Smooth muscle cell (in vitro differentiated cells): Measurements from ENCODE around the gene CNGA3. TPM values are rescaled to one million over a fixed set of nuclear protein-coding genes. Genes with fewer than 3 reads are reported as not detected.

Experiments
- DNase-seq: peaks from one replicate; lab custom pipeline; 2025; ENCODE audit not compliant: unreplicated experiment; lab: John Stamatoyannopoulos, UW
- H2AFZ ChIP-seq: fragments of 200-600 bp; sonication (generic); 2 replicates; pipeline ENCODE4 v1.6.0; 2016; ENCODE audit warnings: antibody characterized with exemption, low read depth, mild to moderate bottlenecking
- H3F3A ChIP-seq: fragments of 200-600 bp; sonication (generic); 2 replicates; pipeline ENCODE4 v1.6.0; 2017; ENCODE audit warnings: antibody characterized with exemption, low read depth
- H3K27ac ChIP-seq: fragments of 200-600 bp; sonication (generic); 2 replicates; pipeline ENCODE4 v1.5.1; 2016; ENCODE audit warnings: low read depth, mild to moderate bottlenecking
- H3K27me3 ChIP-seq: fragments of 200-600 bp; sonication (generic); 2 replicates; pipeline ENCODE4 v1.6.1; 2016; ENCODE audit warnings: low read depth, mild to moderate bottlenecking
- H3K36me3 ChIP-seq: fragments of 200-600 bp; sonication (generic); 2 replicates; pipeline ENCODE4 v1.5.1; 2016; ENCODE audit warnings: low read depth
- H3K4me1 ChIP-seq: fragments of 200-600 bp; sonication (generic); 2 replicates; pipeline ENCODE4 v1.5.1; 2016; ENCODE audit warnings: low read depth
- H3K4me2 ChIP-seq: fragments of 200-600 bp; sonication (generic); 2 replicates; pipeline ENCODE4 v1.6.0; 2016; ENCODE audit warnings: mild to moderate bottlenecking
- H3K4me3 ChIP-seq: fragments of 200-600 bp; sonication (generic); 2 replicates; pipeline ENCODE4 v1.5.1; 2016; ENCODE audit warnings: mild to moderate bottlenecking
- H3K79me2 ChIP-seq: fragments of 200-600 bp; sonication (generic); 2 replicates; pipeline ENCODE4 v1.6.0; 2016; ENCODE audit warnings: low read depth, mild to moderate bottlenecking
- H3K9ac ChIP-seq: fragments of 200-600 bp; sonication (generic); 2 replicates; pipeline ENCODE4 v1.6.0; 2016; ENCODE audit warnings: low read depth
- H3K9me3 ChIP-seq: fragments of 200-600 bp; sonication (generic); replicated peaks from 2 replicates; pipeline ENCODE4 v1.5.1; 2016; ENCODE audit warnings: low read depth
- H4K20me1 ChIP-seq: fragments of 200-600 bp; sonication (generic); 2 replicates; pipeline ENCODE4 v1.6.0; 2016; ENCODE audit warnings: low read depth
- WGBS: methylation state at CpG from one replicate; pipeline ENCODE4 v1.1.7; 2016; ENCODE audit warnings: low lambda C conversion rate; 5-methylcytosine and 5-hydroxymethylcytosine counted together
- polyA plus RNA-seq: library from polyadenylated mRNA; unstranded; fragments of >200 nt; fragmentation: Nextera tagmentation; extraction: Ambion mirVana; gene quantifications from 2 replicates; pipeline ENCODE4 v1.2.1, GENCODE V29; 2016
- total RNA-seq: library from RNA; depleted of rRNA; stranded (reverse); fragments of >200 nt; gene quantifications from 2 replicates; pipeline ENCODE4 v1.2.3, GENCODE V29; 2014
- TF ChIP-seq, protein P1 (sequence below): fragments of 200-600 bp; sonication (generic); IDR thresholded peaks from 2 replicates; pipeline ENCODE4 v1.5.1; 2017; ENCODE audit warnings: borderline replicate concordance, mild to moderate bottlenecking, antibody characterized with exemption; ENCODE audit not compliant: insufficient read depth, poor library complexity, severe bottlenecking

The CNGA3 gene
- total and polyA plus RNA-seq, 2 experiments from 2014 or later = not detected

GRCh38 chr2:98394595-98395153 lies 48.4 kb downstream of the CNGA3 start:
- Histone ChIP-seq H2AFZ (no peak overlapping the region), H3K9me3 (no peaks in the 10 kb centered on the region), H3K79me2 (no peaks in the 10 kb centered on the region), H3K4me3 (no peak overlapping the region), H3K9ac (no peak overlapping the region), H3K4me1 (no peaks in the 10 kb centered on the region), H3K27ac (no peak overlapping the region), H3K36me3 (no peaks in the 10 kb centered on the region), H4K20me1 (no peaks in the 10 kb centered on the region), H3K4me2 (no peak overlapping the region), H3F3A (no peaks in the 10 kb centered on the region), H3K27me3 (peaks cover 6% of the 10 kb centered on the region)
- WGBS = 47% methylated on average over 3 of the region's 3 CpGs
- TF ChIP-seq, protein P1, sequence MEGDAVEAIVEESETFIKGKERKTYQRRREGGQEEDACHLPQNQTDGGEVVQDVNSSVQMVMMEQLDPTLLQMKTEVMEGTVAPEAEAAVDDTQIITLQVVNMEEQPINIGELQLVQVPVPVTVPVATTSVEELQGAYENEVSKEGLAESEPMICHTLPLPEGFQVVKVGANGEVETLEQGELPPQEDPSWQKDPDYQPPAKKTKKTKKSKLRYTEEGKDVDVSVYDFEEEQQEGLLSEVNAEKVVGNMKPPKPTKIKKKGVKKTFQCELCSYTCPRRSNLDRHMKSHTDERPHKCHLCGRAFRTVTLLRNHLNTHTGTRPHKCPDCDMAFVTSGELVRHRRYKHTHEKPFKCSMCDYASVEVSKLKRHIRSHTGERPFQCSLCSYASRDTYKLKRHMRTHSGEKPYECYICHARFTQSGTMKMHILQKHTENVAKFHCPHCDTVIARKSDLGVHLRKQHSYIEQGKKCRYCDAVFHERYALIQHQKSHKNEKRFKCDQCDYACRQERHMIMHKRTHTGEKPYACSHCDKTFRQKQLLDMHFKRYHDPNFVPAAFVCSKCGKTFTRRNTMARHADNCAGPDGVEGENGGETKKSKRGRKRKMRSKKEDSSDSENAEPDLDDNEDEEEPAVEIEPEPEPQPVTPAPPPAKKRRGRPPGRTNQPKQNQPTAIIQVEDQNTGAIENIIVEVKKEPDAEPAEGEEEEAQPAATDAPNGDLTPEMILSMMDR = no peak
- DNase-seq = no peak

- no peaks in the 10 kb centered on the region for H3K79me2 ChIP-seq
- peaks cover 14% of the 10 kb centered on the region for H3K27me3 ChIP-seq
- no peak overlapping the region for H3K4me3 ChIP-seq
- no peaks in the 10 kb centered on the region for H4K20me1 ChIP-seq
- H3F3A ChIP-seq = no peaks in the 10 kb centered on the region
- no peak overlapping the region for H3K27ac ChIP-seq
- no peak overlapping the region for H3K4me2 ChIP-seq
- TF ChIP-seq, protein P1 = no peak
- no peak for DNase-seq
- no peaks in the 10 kb centered on the region for H3K36me3 ChIP-seq
- no peaks in the 10 kb centered on the region for H3K4me1 ChIP-seq
- no peaks in the 10 kb centered on the region for H3K9me3 ChIP-seq
- WGBS = 97% methylated on average over 6 of the region's 6 CpGs
- H2AFZ ChIP-seq = no peak overlapping the region
- no peak overlapping the region for H3K9ac ChIP-seq
These were observed 49.7 kb downstream of the CNGA3 start for GRCh38 chr2:98395977-98396376.

DNA sequence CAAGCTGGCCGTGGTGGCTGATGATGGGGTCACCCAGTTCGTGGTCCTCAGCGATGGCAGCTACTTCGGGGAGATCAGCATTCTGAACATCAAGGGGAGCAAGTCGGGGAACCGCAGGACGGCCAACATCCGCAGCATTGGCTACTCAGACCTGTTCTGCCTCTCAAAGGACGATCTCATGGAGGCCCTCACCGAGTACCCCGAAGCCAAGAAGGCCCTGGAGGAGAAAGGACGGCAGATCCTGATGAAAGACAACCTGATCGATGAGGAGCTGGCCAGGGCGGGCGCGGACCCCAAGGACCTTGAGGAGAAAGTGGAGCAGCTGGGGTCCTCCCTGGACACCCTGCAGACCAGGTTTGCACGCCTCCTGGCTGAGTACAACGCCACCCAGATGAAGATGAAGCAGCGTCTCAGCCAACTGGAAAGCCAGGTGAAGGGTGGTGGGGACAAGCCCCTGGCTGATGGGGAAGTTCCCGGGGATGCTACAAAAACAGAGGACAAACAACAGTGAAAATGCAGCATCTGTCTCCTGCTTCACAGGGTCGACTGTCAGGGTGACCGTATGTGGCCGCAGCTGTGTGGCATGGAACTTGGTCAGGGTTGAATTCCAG lies 50.6 kb downstream of the CNGA3 start:
- 92% methylated on average over 23 of the region's 23 CpGs for WGBS
- H3K9ac ChIP-seq = no peak overlapping the region
- no peaks in the 10 kb centered on the region for H4K20me1 ChIP-seq
- no peaks in the 10 kb centered on the region for H3F3A ChIP-seq
- no peak overlapping the region for H3K4me3 ChIP-seq
- no peaks in the 10 kb centered on the region for H3K36me3 ChIP-seq
- no peak overlapping the region for H2AFZ ChIP-seq
- H3K9me3 ChIP-seq = no peaks in the 10 kb centered on the region
- H3K4me2 ChIP-seq = no peak overlapping the region
- H3K79me2 ChIP-seq = no peaks in the 10 kb centered on the region
- no peak for DNase-seq
- no peaks in the 10 kb centered on the region for H3K4me1 ChIP-seq
- H3K27me3 ChIP-seq = peaks cover 22% of the 10 kb centered on the region
- TF ChIP-seq, protein P1 = no peak
- H3K27ac ChIP-seq = no peak overlapping the region

GRCh38 chr2:98399140-98399539 lies 52.9 kb downstream of the CNGA3 start:
- H3K27me3 ChIP-seq = peaks cover 34% of the 10 kb centered on the region
- no peak overlapping the region for H2AFZ ChIP-seq
- H3K4me2 ChIP-seq = no peak overlapping the region

More at GRCh38 chr2:98399140-98399539, 52.9 kb downstream of the CNGA3 start:
- Histone ChIP-seq H3K36me3 (no peaks in the 10 kb centered on the region), H3K9ac (no peak overlapping the region), H3K79me2 (no peaks in the 10 kb centered on the region), H4K20me1 (no peaks in the 10 kb centered on the region), H3K9me3 (no peaks in the 10 kb centered on the region), H3F3A (no peaks in the 10 kb centered on the region), H3K27ac (no peak overlapping the region), H3K4me3 (no peak overlapping the region), H3K4me1 (no peaks in the 10 kb centered on the region)
- 73% methylated on average over 4 of the region's 4 CpGs for whole genome bisulfite sequencing
- TF ChIP-seq, protein P1 = no peak
- no peak for DNase-seq
